ENCODE data around the gene ZMYND8. TPM values are rescaled to one million over a fixed set of nuclear protein-coding genes. Genes with fewer than 3 reads are reported as not detected.
"Not testable (repeated sequence)": the region's sequence is repeated elsewhere in the genome, so short reads cannot be mapped to it uniquely, and the experiment has no call there.

Gene ZMYND8
- total RNA-seq, 1 experiment from 2014 or later: 11.6 TPM

GRCh38 chr20:47391276-47392010 lies 34.9 kb upstream of the ZMYND8 start:
- Histone ChIP-seq H4K20me1 (ENCODE audit: low read length) (no peaks in the 10 kb centered on the region), H3K4me1 (ENCODE audit: insufficient read depth, low read length) (peaks cover 37% of the 10 kb centered on the region), H3K27ac (ENCODE audit: low read length) (peak overlapping the region; percentile 97), H3K4me3 (ENCODE audit: low read length) (no peak overlapping the region), H3K9ac (ENCODE audit: low read length) (peak overlapping the region; percentile 57), H3K4me2 (ENCODE audit: low read length) (0 out of 2 replicates have a peak overlapping the region, but pooled peaks have one; percentile 5), H3K9me3 (ENCODE audit: low read length) (no peaks in the 10 kb centered on the region), H2AFZ (ENCODE audit: low read length) (no peak overlapping the region), H3K79me2 (ENCODE audit: low read length) (no peaks in the 10 kb centered on the region), H3F3A (ENCODE audit: low read length, unreplicated experiment) (peaks cover 11% of the 10 kb centered on the region), H3K27me3 (ENCODE audit: low read length) (no peaks in the 10 kb centered on the region), H3K9me2 (replicated peaks; ENCODE audit: low read length) (no peaks in the 10 kb centered on the region), H3K36me3 (ENCODE audit: low read depth, low read length) (no peaks in the 10 kb centered on the region)
- TF ChIP-seq EZH2 (IDR thresholded peaks at IDR 0.05; ENCODE audit: low read length, unreplicated experiment): no peak
- no peak for TF ChIP-seq EZH2phosphoT487 (IDR thresholded peaks at IDR 0.05; ENCODE audit: borderline replicate concordance, low read length)
- no peak for TF ChIP-seq CTCF (conservative IDR thresholded peaks at IDR 0.05; ENCODE audit: low read depth, low read length)
- intact Hi-C loops (cut with micrococcal nuclease): loop anchor here (1.0 to 2.0 kb wide), 4 partner anchors 62 to 229 kb away; partner anchors contain the start of gene NCOA3
- DNase-seq: peak; percentile 69
- ChIA-PET CTCF (interaction anchor here (1.9 kb wide), 1 partner anchor 7 kb away, joined by 7 read pairs; no protein-coding TSS in a partner anchor), POLR2A (ENCODE audit: unreplicated experiment) (interaction anchor here (1.0 to 1.6 kb wide), 3 partner anchors 32 to 111 kb away, joined by 6 to 10 read pairs (median 7); partner anchors contain the start of genes NCOA3 and ZMYND8)
- BruUV-seq (replicated peaks): TSS peak; percentile 91
- ATAC-seq: no peak

GRCh38 chr20:47389867-47390347 lies 33.4 kb upstream of the ZMYND8 start:
- TF ChIP-seq EZH2 (IDR thresholded peaks at IDR 0.05; ENCODE audit: low read length, unreplicated experiment) (no peak), EZH2phosphoT487 (IDR thresholded peaks at IDR 0.05; ENCODE audit: borderline replicate concordance, low read length) (no peak), CTCF (conservative IDR thresholded peaks at IDR 0.05; ENCODE audit: low read depth, low read length) (no peak)
- Histone ChIP-seq H2AFZ (ENCODE audit: low read length) (0 out of 2 replicates have a peak overlapping the region, but pooled peaks have one; percentile 31), H3K36me3 (ENCODE audit: low read depth, low read length) (no peaks in the 10 kb centered on the region), H3K4me1 (ENCODE audit: insufficient read depth, low read length) (peaks cover 37% of the 10 kb centered on the region), H3K27ac (ENCODE audit: low read length) (peak overlapping the region; percentile 88), H3K79me2 (ENCODE audit: low read length) (no peaks in the 10 kb centered on the region), H3K4me3 (ENCODE audit: low read length) (no peak overlapping the region), H3K9me2 (replicated peaks; ENCODE audit: low read length) (no peaks in the 10 kb centered on the region), H3K4me2 (ENCODE audit: low read length) (no peak overlapping the region), H3F3A (ENCODE audit: low read length, unreplicated experiment) (peaks cover 11% of the 10 kb centered on the region), H3K27me3 (ENCODE audit: low read length) (no peaks in the 10 kb centered on the region), H3K9ac (ENCODE audit: low read length) (peak overlapping the region; percentile 45), H4K20me1 (ENCODE audit: low read length) (no peaks in the 10 kb centered on the region), H3K9me3 (ENCODE audit: low read length) (no peaks in the 10 kb centered on the region)
- ATAC-seq (peak; percentile 45), DNase-seq (peak; percentile 98)
- BruUV-seq (replicated peaks): no TSS peak
- ChIA-PET CTCF (no interaction called here), POLR2A (ENCODE audit: unreplicated experiment) (interaction anchor here (0.6 to 0.7 kb wide), 2 partner anchors 126 to 251 kb away, joined by 4 to 6 read pairs; no protein-coding TSS in a partner anchor)
- intact Hi-C loops (cut with micrococcal nuclease): no loop called here

- H4K20me1 ChIP-seq (ENCODE audit: low read length); H3K9me3 ChIP-seq (ENCODE audit: low read length); H3F3A ChIP-seq (ENCODE audit: low read length, unreplicated experiment); H3K4me2 ChIP-seq (ENCODE audit: low read length); H3K36me3 ChIP-seq (ENCODE audit: low read depth, low read length); DNase-seq; H3K9me2 ChIP-seq (replicated peaks; ENCODE audit: low read length); ATAC-seq; H3K9ac ChIP-seq (ENCODE audit: low read length); H3K79me2 ChIP-seq (ENCODE audit: low read length); H3K4me3 ChIP-seq (ENCODE audit: low read length); H3K27me3 ChIP-seq (ENCODE audit: low read length); BruUV-seq (replicated peaks); H2AFZ ChIP-seq (ENCODE audit: low read length); H3K27ac ChIP-seq (ENCODE audit: low read length): not testable (repeated sequence)
- H3K4me1 ChIP-seq (ENCODE audit: insufficient read depth, low read length): peaks cover 22% of the 10 kb centered on the region
- CTCF ChIA-PET: interaction anchor here (0.6 kb wide), 1 partner anchor 110 kb away, joined by 3 read pairs; no protein-coding TSS in a partner anchor
- intact Hi-C loops (cut with micrococcal nuclease): loop anchor here (2.0 kb wide), 4 partner anchors 79 to 235 kb away; no protein-coding TSS in a partner anchor
- POLR2A ChIA-PET (ENCODE audit: unreplicated experiment): interaction anchor here (0.6 kb wide), 1 partner anchor 115 kb away, joined by 3 read pairs; no protein-coding TSS in a partner anchor
These were observed 29.5 kb upstream of the ZMYND8 start for GRCh38 chr20:47385968-47386367.
